B cell (primary cell): ENCODE data around the gene CNGA3. TPM values are rescaled to one million over a fixed set of nuclear protein-coding genes. Genes with fewer than 3 reads are reported as not detected.

Experiments
- ATAC-seq: fragments of 200-7000 bp; cut with Tn5 transposase; one replicate; pipeline ENCODE4 v1.10.0; 2021; ENCODE audit warnings: low read depth, mild to moderate bottlenecking, moderate number of reproducible peaks, moderate library complexity
- CTCF ChIA-PET: fragments of 350-600 bp; sonication (Branson Sonifier 250); formaldehyde crosslinking; loops from one replicate; lab custom pipeline; 2021; ENCODE audit warnings: antibody characterized with exemption, inconsistent platforms; lab: Charles Lee
- POLR2A ChIA-PET: fragments of 350-600 bp; sonication (Branson Sonifier 250); formaldehyde crosslinking; loops from one replicate; lab custom pipeline; 2021; ENCODE audit warnings: antibody characterized with exemption; lab: Charles Lee
- DNase-seq: peaks from one replicate; pipeline ENCODE4 v3.0.0; 2013
- H2AFZ ChIP-seq: 2 replicates; pipeline ENCODE4 v1.6.1; 2012; ENCODE audit warnings: mild to moderate bottlenecking, low read depth, low read length; ENCODE audit not compliant: insufficient read depth, poor library complexity, severe bottlenecking
- H3K27ac ChIP-seq, 2 donors: 1 replicate in 1 of 2; 2 replicates in 1 of 2; pipeline ENCODE4 v1.5.1; 2012 to 2013; ENCODE audit warnings: low read length in 2 of 2, mild to moderate bottlenecking in 2 of 2, moderate library complexity in 1 of 2
- H3K27me3 ChIP-seq, 4 experiments: fragments of 200-600 bp in 1 of 4; sonication (generic) in 1 of 4; replicated peaks in 1 of 4; 1 replicate in 2 of 4; 2 replicates in 2 of 4; pipeline versions ENCODE4 v1.6.1 to v1.7.0; 2013 to 2016; ENCODE audit warnings: low read length in 3 of 4, mild to moderate bottlenecking in 2 of 4, mixed read lengths in 1 of 4, moderate library complexity in 1 of 4; ENCODE audit not compliant: insufficient read depth in 4 of 4, control insufficient read depth in 3 of 4; ENCODE audit errors: control extremely low read depth in 1 of 4
- H3K36me3 ChIP-seq, 2 experiments: replicated peaks in 1 of 2; 1 replicate in 1 of 2; 2 replicates in 1 of 2; pipeline versions ENCODE4 v1.6.1 to v1.7.1; 2013; ENCODE audit warnings: low read length in 1 of 2; ENCODE audit not compliant: insufficient read depth in 2 of 2, control insufficient read depth in 1 of 2; ENCODE audit errors: control extremely low read depth in 1 of 2, extremely low read depth in 1 of 2
- H3K4me1 ChIP-seq, 2 donors: fragments of 200-600 bp in 1 of 2; sonication (generic) in 1 of 2; 1 replicate in 1 of 2; 2 replicates in 1 of 2; pipeline versions ENCODE4 v1.5.1 to v1.6.1; 2013 to 2017; ENCODE audit warnings: low read length in 2 of 2; ENCODE audit not compliant: control insufficient read depth in 2 of 2, insufficient read depth in 2 of 2
- H3K4me2 ChIP-seq: replicated peaks from 2 replicates; pipeline ENCODE3; 2012; ENCODE audit warnings: mild to moderate bottlenecking, low read depth, low read length; ENCODE audit not compliant: poor library complexity, severe bottlenecking
- H3K4me3 ChIP-seq, 5 experiments: fragments of 200-600 bp in 1 of 5; sonication (generic) in 1 of 5; 1 replicate in 3 of 5; 2 replicates in 2 of 5; pipeline versions ENCODE4 v1.5.1 to v1.7.0; 2011 to 2016; ENCODE audit warnings: low read length in 4 of 5, mild to moderate bottlenecking in 4 of 5, low read depth in 2 of 5, control low read depth in 1 of 5, moderate library complexity in 1 of 5; ENCODE audit not compliant: insufficient read depth in 1 of 5; ENCODE audit errors: control extremely low read depth in 1 of 5, extremely low read depth in 1 of 5
- H3K79me2 ChIP-seq: fragments of 200-600 bp; sonication (generic); one replicate; pipeline ENCODE4 v1.6.0; 2016; ENCODE audit warnings: low read length; ENCODE audit not compliant: control insufficient read depth, insufficient read depth
- H3K9ac ChIP-seq: fragments of 200-600 bp; sonication (generic); 2 replicates; pipeline ENCODE4 v1.6.1; 2017; ENCODE audit warnings: mild to moderate bottlenecking, low read length, moderate library complexity
- H3K9me3 ChIP-seq, 3 donors: one replicate each; pipeline versions ENCODE4 v1.6.1 to v1.7.1; 2013; ENCODE audit warnings: low read length in 2 of 3; ENCODE audit not compliant: control insufficient read depth in 2 of 3, insufficient read depth in 1 of 3; ENCODE audit errors: control extremely low read depth in 1 of 3
- H4K20me1 ChIP-seq: 2 replicates; pipeline ENCODE4 v1.6.0; 2012; ENCODE audit warnings: mild to moderate bottlenecking, low read length; ENCODE audit not compliant: insufficient read depth, control insufficient read depth, poor library complexity, severe bottlenecking
- H3K27ac Mint-ChIP-seq: one replicate; pipeline ENCODE4 v1.8.0; 2021; ENCODE audit warnings: mixed read lengths
- H3K27me3 Mint-ChIP-seq: one replicate; pipeline ENCODE4 v1.8.0; 2021; ENCODE audit warnings: mixed read lengths
- H3K4me1 Mint-ChIP-seq: one replicate; pipeline ENCODE4 v1.8.0; 2021; ENCODE audit warnings: mixed read lengths
- H3K4me3 Mint-ChIP-seq: one replicate; pipeline ENCODE4 v1.8.0; 2021; ENCODE audit warnings: mixed read lengths
- H3K9me3 Mint-ChIP-seq: one replicate; pipeline ENCODE4 v1.8.0; 2022; ENCODE audit warnings: mixed read lengths; ENCODE audit not compliant: insufficient read depth
- EZH2 ChIP-seq: IDR thresholded peaks from 2 replicates; pipeline ENCODE4 v1.6.1; 2012; ENCODE audit warnings: borderline replicate concordance, low read depth, mild to moderate bottlenecking, moderate library complexity, low read length; ENCODE audit not compliant: insufficient read depth, poor library complexity, severe bottlenecking
- WGBS: methylation state at CpG from one replicate; pipeline ENCODE4 v1.1.5; 2013; ENCODE audit warnings: missing lambda C conversion rate; ENCODE audit not compliant: insufficient coverage; 5-methylcytosine and 5-hydroxymethylcytosine counted together
- intact Hi-C: fragments of 100-400 bp; cut with micrococcal nuclease; formaldehyde crosslinking; loops from one replicate; pipeline ENCODE4 v1.10.0; 2022
- polyA plus RNA-seq: library from polyadenylated mRNA; depleted of rRNA; stranded (reverse); fragments of >200 nt; gene quantifications from 2 replicates; pipeline ENCODE4 v1.2.3, GENCODE V29; 2012
- total RNA-seq, 2 donors: library from RNA; stranded (reverse); fragments of 120-200 nt in 1 of 2; gene quantifications; 1 replicate in 1 of 2; 2 replicates in 1 of 2; pipeline versions ENCODE4 v1.2.3 to v1.2.4, GENCODE V29; 2013 to 2022
- TF ChIP-seq, protein P1 (sequence below): fragments of 200-600 bp; IDR thresholded peaks from one replicate; pipeline ENCODE4 v1.8.0; 2022; ENCODE audit warnings: antibody characterized with exemption, mild to moderate bottlenecking

Gene CNGA3
- total and polyA plus RNA-seq, 2 donors (not counting 1 experiment from before 2014, with no cell fraction given) = not detected

DNA sequence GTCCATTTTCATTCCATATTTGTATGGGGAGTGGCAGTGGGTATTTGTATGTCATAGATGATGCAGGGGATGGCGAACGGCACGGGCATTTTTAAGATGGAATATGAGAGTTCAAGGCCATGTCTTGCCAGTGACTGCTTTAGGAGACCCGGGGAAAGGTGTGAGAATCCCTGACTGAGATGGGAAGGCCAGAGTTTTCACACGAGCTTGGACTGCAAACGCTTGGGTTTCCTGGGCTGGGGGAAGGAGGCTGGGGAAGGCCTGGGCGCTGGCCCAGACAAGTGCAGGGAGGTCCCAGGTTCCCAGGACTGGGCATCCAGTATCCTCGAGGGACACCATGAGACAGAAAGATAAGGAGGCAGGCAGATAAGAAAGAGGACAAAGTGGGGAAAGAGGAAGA lies 35.2 kb downstream of the CNGA3 start:
- Histone ChIP-seq H3K4me2 (no peak overlapping the region), H3K36me3 (no peaks in the 10 kb centered on the region), H3K27me3 (peaks cover 0 to 8% (median 1%) of the 10 kb centered on the region in 4 experiments), H3K4me3 (no peak overlapping the region), H3K9ac (no peak overlapping the region), H3K4me1 (peaks cover 0 to 2% of the 10 kb centered on the region in 2 donors), H3K9me3 (no peaks in the 10 kb centered on the region), H3K27ac (no peak overlapping the region), H4K20me1 (no peaks in the 10 kb centered on the region), H2AFZ (no peak overlapping the region), H3K79me2 (no peaks in the 10 kb centered on the region)
- POLR2A ChIA-PET = no interaction called here
- H3K9me3 Mint-ChIP-seq = no peaks in the 10 kb centered on the region
- 88% methylated on average over 7 of the region's 8 CpGs for WGBS
- no peak overlapping the region for H3K27ac Mint-ChIP-seq
- no peak for DNase-seq
- CTCF ChIA-PET = no interaction called here
- no peaks in the 10 kb centered on the region for H3K4me1 Mint-ChIP-seq
- no peak overlapping the region for H3K4me3 Mint-ChIP-seq
- peaks cover 17% of the 10 kb centered on the region for H3K27me3 Mint-ChIP-seq
- TF ChIP-seq EZH2 = no peak
- TF ChIP-seq, protein P1, sequence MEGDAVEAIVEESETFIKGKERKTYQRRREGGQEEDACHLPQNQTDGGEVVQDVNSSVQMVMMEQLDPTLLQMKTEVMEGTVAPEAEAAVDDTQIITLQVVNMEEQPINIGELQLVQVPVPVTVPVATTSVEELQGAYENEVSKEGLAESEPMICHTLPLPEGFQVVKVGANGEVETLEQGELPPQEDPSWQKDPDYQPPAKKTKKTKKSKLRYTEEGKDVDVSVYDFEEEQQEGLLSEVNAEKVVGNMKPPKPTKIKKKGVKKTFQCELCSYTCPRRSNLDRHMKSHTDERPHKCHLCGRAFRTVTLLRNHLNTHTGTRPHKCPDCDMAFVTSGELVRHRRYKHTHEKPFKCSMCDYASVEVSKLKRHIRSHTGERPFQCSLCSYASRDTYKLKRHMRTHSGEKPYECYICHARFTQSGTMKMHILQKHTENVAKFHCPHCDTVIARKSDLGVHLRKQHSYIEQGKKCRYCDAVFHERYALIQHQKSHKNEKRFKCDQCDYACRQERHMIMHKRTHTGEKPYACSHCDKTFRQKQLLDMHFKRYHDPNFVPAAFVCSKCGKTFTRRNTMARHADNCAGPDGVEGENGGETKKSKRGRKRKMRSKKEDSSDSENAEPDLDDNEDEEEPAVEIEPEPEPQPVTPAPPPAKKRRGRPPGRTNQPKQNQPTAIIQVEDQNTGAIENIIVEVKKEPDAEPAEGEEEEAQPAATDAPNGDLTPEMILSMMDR = no peak
- no peak for ATAC-seq
- intact Hi-C loops = loop anchor here (10.0 kb wide), 1 partner anchor 787 kb away; no protein-coding TSS in a partner anchor

DNA sequence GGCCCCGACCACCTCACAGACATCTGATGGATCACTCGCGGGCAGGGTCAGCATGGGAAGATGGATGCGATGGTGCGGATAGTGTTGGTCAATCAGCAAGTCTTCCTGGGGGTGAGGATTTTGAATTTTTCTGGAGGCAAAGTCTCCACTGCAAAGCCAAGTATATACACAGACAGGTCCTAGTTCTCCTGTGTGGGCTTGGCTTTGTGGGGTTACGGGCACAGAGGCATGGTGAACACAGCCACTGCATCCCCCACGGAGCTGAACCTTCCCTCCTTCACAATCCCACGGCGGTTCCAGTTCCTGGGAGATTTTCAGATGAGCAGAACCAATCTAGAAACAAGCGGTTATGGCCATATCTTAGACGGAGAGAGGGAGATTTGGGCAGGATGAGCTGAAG lies 35.8 kb downstream of the CNGA3 start:
- Histone ChIP-seq H3K27ac (no peak overlapping the region), H2AFZ (no peak overlapping the region), H3K79me2 (no peaks in the 10 kb centered on the region), H3K4me3 (no peak overlapping the region), H3K27me3 (peaks cover 0 to 6% (median 0%) of the 10 kb centered on the region in 4 experiments), H4K20me1 (no peaks in the 10 kb centered on the region), H3K9ac (no peak overlapping the region), H3K4me2 (no peak overlapping the region), H3K9me3 (no peaks in the 10 kb centered on the region), H3K36me3 (no peaks in the 10 kb centered on the region), H3K4me1 (peaks cover 0 to 2% of the 10 kb centered on the region in 2 donors)
- DNase-seq = no peak
- Mint-ChIP-seq H3K27me3 (peaks cover 16% of the 10 kb centered on the region), H3K4me3 (no peak overlapping the region), H3K9me3 (no peaks in the 10 kb centered on the region), H3K27ac (no peak overlapping the region), H3K4me1 (no peaks in the 10 kb centered on the region)
- intact Hi-C loops = loop anchor here (10.0 kb wide), 1 partner anchor 787 kb away; no protein-coding TSS in a partner anchor
- CTCF ChIA-PET = interaction anchor here (5.6 kb wide), 1 partner anchor 576 kb away, joined by 57 read pairs; no protein-coding TSS in a partner anchor
- 98% methylated on average over 9 of the region's 11 CpGs for WGBS
- no peak for ATAC-seq
- TF ChIP-seq EZH2 = no peak
- TF ChIP-seq, protein P1 = no peak
- POLR2A ChIA-PET = no interaction called here
